ENCODE data around the gene MAGOHB.
A peak's percentile ranks its signal among the peaks of the same experiment; 100 is the strongest.

Gene MAGOHB

DNA sequence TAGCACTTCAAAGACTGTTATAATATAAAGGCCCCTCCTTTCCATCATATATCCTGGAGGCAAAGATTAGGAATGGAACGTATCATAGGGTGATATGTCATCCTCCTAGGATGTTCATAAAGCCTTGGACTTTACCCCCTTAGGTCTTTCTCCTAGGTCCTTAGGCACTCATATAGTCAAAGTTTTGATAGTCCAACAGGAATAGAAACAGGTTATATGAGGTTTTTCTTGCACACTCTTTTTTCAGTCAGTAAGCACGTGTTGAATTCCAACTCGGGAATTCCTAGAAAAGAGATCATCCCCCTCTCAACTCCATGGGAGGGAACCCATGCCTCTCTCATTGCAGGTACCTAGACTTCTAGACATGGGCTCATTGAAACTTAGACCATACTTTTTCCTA lies 20.1 kb upstream of the MAGOHB start:
- TF ChIP-seq CTCF (IDR thresholded peaks at IDR 0.05; ENCODE audit: insufficient read depth, low read length, missing control alignments): no peak
- POLR2A ChIA-PET: no interaction called here
- DNase-seq (ENCODE audit: low read depth, low spot score): no peak
- no peak overlapping the region for H3K4me3 ChIP-seq (ENCODE audit: low read depth, low read length)
- CTCF ChIA-PET: interaction anchor here (0.8 kb wide), 1 partner anchor 14 kb away, joined by 3 read pairs; no protein-coding TSS in a partner anchor

DNA sequence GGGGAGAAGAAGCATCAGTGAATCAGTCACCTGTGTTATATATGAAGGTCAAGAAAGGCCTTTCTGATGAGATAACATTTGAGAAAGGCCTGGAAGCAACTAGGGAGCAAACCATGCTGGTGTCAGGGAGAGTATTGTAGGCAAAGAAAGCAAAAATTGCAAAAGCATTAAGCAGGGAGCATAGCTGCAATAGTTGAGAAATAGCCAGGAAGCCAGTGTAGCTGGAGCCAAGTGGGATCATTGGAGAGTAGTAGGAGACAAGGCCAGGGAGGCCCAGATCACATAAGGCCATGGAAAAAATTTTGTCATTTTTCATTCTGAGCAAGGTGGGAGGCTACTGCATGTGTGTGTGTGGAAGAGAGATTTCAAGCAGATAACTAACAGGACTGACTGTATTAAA lies 18.8 kb upstream of the MAGOHB start:
- TF ChIP-seq CTCF (IDR thresholded peaks at IDR 0.05; ENCODE audit: insufficient read depth, low read length, missing control alignments): no peak
- DNase-seq (ENCODE audit: low read depth, low spot score): peak; percentile 28
- POLR2A ChIA-PET: no interaction called here
- CTCF ChIA-PET: interaction anchor here (1.4 kb wide), 1 partner anchor 14 kb away, joined by 4 read pairs; no protein-coding TSS in a partner anchor
- H3K4me3 ChIP-seq (ENCODE audit: low read depth, low read length): no peak overlapping the region

DNA sequence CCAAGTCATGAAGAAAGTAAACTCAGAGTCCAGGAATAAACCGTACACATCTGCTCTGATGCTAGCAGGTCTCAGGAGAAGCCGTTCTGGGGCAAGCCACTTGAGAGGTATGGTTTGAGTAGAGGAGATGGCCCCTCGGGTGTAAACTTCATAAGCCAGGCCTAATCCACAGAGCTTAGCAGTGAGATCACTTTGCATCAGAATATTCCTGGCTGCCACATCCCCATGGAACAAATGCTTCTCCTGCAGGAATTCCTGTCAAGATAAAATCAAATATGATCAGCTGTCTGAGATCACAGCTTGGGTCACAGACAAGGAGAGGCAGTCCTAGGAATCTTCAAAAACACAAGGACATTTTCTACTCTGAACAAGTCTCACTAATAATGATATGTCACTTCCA lies 11.2 kb upstream of the MAGOHB start:
- no peak overlapping the region for H3K4me3 ChIP-seq (ENCODE audit: low read depth, low read length)
- no peak for DNase-seq (ENCODE audit: low read depth, low spot score)
- ChIA-PET POLR2A (no interaction called here), CTCF (no interaction called here)
- no peak for TF ChIP-seq CTCF (IDR thresholded peaks at IDR 0.05; ENCODE audit: insufficient read depth, low read length, missing control alignments)

DNA sequence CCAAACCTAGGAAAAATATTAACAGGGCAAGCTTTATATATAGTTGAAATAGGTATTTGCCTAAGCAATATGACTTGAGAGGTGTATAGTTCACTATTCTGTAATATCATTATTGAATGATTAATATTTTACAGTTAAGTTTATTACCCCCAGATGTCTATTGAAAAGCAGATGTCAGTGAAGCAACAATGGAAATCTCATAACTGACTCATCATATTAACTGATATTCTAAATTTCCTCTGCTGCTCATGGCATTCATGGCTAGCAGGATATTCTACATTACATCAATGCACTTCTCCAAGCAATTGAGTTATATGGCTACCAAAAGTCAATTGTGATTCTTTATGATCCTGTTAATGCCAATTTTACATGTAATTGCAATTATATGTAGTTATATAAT lies 9.7 kb upstream of the MAGOHB start:
- TF ChIP-seq CTCF (IDR thresholded peaks at IDR 0.05; ENCODE audit: insufficient read depth, low read length, missing control alignments): no peak
- POLR2A ChIA-PET: no interaction called here
- DNase-seq (ENCODE audit: low read depth, low spot score): no peak
- CTCF ChIA-PET: interaction anchor here (1.4 kb wide), 1 partner anchor 16 kb away, joined by 3 read pairs; no protein-coding TSS in a partner anchor
- H3K4me3 ChIP-seq (ENCODE audit: low read depth, low read length): no peak overlapping the region

GRCh38 chr12:10621278-10621677 lies 7.9 kb upstream of the MAGOHB start:
- ChIA-PET POLR2A (no interaction called here), CTCF (interaction anchor here (1.5 kb wide), 1 partner anchor 14 kb away, joined by 3 read pairs; no protein-coding TSS in a partner anchor)
- H3K4me3 ChIP-seq (ENCODE audit: low read depth, low read length): no peak overlapping the region
- no peak for TF ChIP-seq CTCF (IDR thresholded peaks at IDR 0.05; ENCODE audit: insufficient read depth, low read length, missing control alignments)
- DNase-seq (ENCODE audit: low read depth, low spot score): no peak

GRCh38 chr12:10620078-10620779 lies 6.8 kb upstream of the MAGOHB start:
- ChIA-PET CTCF (interaction anchor here (1.0 to 1.5 kb wide), 4 partner anchors 13 to 384 kb away, joined by 3 to 4 read pairs (median 4); no protein-coding TSS in a partner anchor), POLR2A (no interaction called here)
- no peak for TF ChIP-seq CTCF (IDR thresholded peaks at IDR 0.05; ENCODE audit: insufficient read depth, low read length, missing control alignments)
- DNase-seq (ENCODE audit: low read depth, low spot score): no peak
- H3K4me3 ChIP-seq (ENCODE audit: low read depth, low read length): no peak overlapping the region
